MM.1S (cell line): Measurements from ENCODE around the gene EIF4B.

Source experiments
- EZH2 ChIP-seq: fragments of 300-600 bp; sonication (generic); optimal IDR thresholded peaks from 2 replicates; pipeline ENCODE3; 2017; ENCODE audit warnings: low read depth, mild to moderate bottlenecking, antibody characterized with exemption, low read length, mixed read lengths
- TF ChIP-seq, protein P1 (sequence below): fragments of 300-600 bp; sonication (generic); IDR thresholded peaks from 2 replicates; pipeline ENCODE4 v1.5.1; 2016; ENCODE audit warnings: antibody characterized with exemption, low read length, mixed read lengths

DNA sequence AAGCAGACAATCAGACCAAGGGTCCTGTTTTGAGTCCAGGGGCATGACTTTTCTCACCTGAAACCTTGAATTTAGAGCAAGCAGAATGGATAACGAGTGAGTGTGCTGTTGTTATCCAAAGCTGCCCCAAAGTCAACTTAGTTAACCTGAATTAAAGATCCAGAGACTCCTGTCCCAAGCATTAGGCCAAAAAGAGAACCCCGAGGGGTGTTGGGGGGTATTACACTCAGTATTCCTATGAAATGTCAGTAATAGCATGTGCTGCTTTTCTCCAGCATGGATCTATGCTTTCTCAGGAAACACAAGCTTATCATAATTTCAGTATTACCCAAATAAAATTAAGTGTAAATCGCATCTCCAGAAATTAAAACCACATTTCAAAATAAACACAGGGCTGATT, 19.0 kb downstream of the EIF4B start:
- no peak for TF ChIP-seq EZH2
- TF ChIP-seq, protein P1, sequence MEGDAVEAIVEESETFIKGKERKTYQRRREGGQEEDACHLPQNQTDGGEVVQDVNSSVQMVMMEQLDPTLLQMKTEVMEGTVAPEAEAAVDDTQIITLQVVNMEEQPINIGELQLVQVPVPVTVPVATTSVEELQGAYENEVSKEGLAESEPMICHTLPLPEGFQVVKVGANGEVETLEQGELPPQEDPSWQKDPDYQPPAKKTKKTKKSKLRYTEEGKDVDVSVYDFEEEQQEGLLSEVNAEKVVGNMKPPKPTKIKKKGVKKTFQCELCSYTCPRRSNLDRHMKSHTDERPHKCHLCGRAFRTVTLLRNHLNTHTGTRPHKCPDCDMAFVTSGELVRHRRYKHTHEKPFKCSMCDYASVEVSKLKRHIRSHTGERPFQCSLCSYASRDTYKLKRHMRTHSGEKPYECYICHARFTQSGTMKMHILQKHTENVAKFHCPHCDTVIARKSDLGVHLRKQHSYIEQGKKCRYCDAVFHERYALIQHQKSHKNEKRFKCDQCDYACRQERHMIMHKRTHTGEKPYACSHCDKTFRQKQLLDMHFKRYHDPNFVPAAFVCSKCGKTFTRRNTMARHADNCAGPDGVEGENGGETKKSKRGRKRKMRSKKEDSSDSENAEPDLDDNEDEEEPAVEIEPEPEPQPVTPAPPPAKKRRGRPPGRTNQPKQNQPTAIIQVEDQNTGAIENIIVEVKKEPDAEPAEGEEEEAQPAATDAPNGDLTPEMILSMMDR: no peak
